A549 (cell line): ENCODE measurements around the gene PLA1A. TPM values are rescaled to one million over a fixed set of nuclear protein-coding genes. Genes with fewer than 3 reads are reported as not detected.

Experiments used
- ATAC-seq, 2 experiments: fragments of 200-7000 bp in 1 of 2; fragments of >200 bp in 1 of 2; cut with Nextera tagmentation in 1 of 2; cut with Tn5 transposase in 1 of 2; 3 replicates each; pipeline versions ENCODE4 v1.8.0 to v1.9.1; 2018 to 2020; ENCODE audit warnings: mild to moderate bottlenecking in 1 of 2, moderate library complexity in 1 of 2
- CTCF ChIA-PET: fragments of 300-600 bp; sonication (Branson Sonifier 250); formaldehyde crosslinking; extraction: SDS; loops from one replicate; lab custom pipeline; 2021; ENCODE audit warnings: antibody characterized with exemption, inconsistent platforms; lab: Yijun Ruan, JAX
- POLR2A ChIA-PET: fragments of 350-600 bp; formaldehyde crosslinking; extraction: SDS; loops from one replicate; lab custom pipeline; 2021; ENCODE audit warnings: antibody characterized with exemption, inconsistent platforms; lab: Yijun Ruan, JAX
- DNase-seq, 2 experiments: peaks; one replicate each; pipeline versions ENCODE4 v3.0.0 to v3.0.0-alpha.2; 2011 to 2016; ENCODE audit warnings: low read depth in 1 of 2, low spot score in 1 of 2
- FAIRE-seq: peaks from 2 replicates; lab custom pipeline; 2011; peaks lifted over from hg19 to GRCh38; lab: Jason Lieb, UNC
- H3K27ac ChIP-seq, 2 experiments: fragments of >200 bp; sonication (Bioruptor Twin); formaldehyde crosslinking; 3 replicates each; pipeline ENCODE4 v1.5.1; 2016 to 2017
- H3K4me1 ChIP-seq: fragments of >200 bp; sonication (Bioruptor Twin); formaldehyde crosslinking; 3 replicates; pipeline ENCODE4 v1.6.1; 2016
- H3K4me2 ChIP-seq: fragments of >200 bp; sonication (Bioruptor Twin); formaldehyde crosslinking; 3 replicates; pipeline ENCODE4 v1.6.1; 2016
- H3K4me3 ChIP-seq: fragments of >200 bp; sonication (Bioruptor Twin); formaldehyde crosslinking; 3 replicates; pipeline ENCODE4 v1.5.1; 2016
- H3K9me3 ChIP-seq: fragments of >200 bp; sonication (Bioruptor Twin); formaldehyde crosslinking; 3 replicates; pipeline ENCODE4 v1.6.1; 2016
- ATOH8 ChIP-seq: fragments of 250-450 bp; sonication (Bioruptor Pico); IDR thresholded peaks from 2 replicates; pipeline ENCODE4 v1.5.0; 2020; ENCODE audit warnings: low read depth, mild to moderate bottlenecking, moderate library complexity
- CHD2 ChIP-seq: fragments of 150-350 bp; IDR thresholded peaks from 2 replicates; pipeline ENCODE4 v1.6.1; 2014; ENCODE audit warnings: low read length; ENCODE audit not compliant: partially characterized antibody
- EHF ChIP-seq: fragments of 250-450 bp; sonication (Bioruptor Pico); IDR thresholded peaks from 2 replicates; pipeline ENCODE4 v1.5.0; 2020; ENCODE audit warnings: mild to moderate bottlenecking
- EHMT2 ChIP-seq: fragments of 200-600 bp; sonication (generic); IDR thresholded peaks from 2 replicates; pipeline ENCODE4 v1.6.1; 2016; ENCODE audit warnings: antibody characterized with exemption, low read depth, mild to moderate bottlenecking, moderate library complexity
- EP300 ChIP-seq, 2 experiments: fragments of >200 bp; sonication (Bioruptor Twin); formaldehyde crosslinking; IDR thresholded peaks; 2 replicates in 1 of 2; 3 replicates in 1 of 2; pipeline ENCODE4 v1.6.1; 2016 to 2017
- HOXB5 ChIP-seq: fragments of 250-450 bp; sonication (Bioruptor Pico); IDR thresholded peaks from 2 replicates; pipeline ENCODE4 v1.5.0; 2020; ENCODE audit warnings: mild to moderate bottlenecking, moderate library complexity
- JUN ChIP-seq, 2 experiments: fragments of >200 bp; sonication (Bioruptor Twin); formaldehyde crosslinking; IDR thresholded peaks; 2 replicates in 1 of 2; 3 replicates in 1 of 2; pipeline ENCODE4 v1.6.1; 2016 to 2017
- JUNB ChIP-seq: fragments of >200 bp; sonication (Bioruptor Twin); formaldehyde crosslinking; IDR thresholded peaks from 2 replicates; pipeline ENCODE4 v1.6.1; 2016
- KDM1A ChIP-seq: fragments of 200-600 bp; sonication (generic); IDR thresholded peaks from 2 replicates; pipeline ENCODE4 v1.6.1; 2016; ENCODE audit warnings: low read depth, mild to moderate bottlenecking
- KDM5A ChIP-seq: fragments of 200-600 bp; sonication (generic); IDR thresholded peaks from 2 replicates; pipeline ENCODE4 v1.6.1; 2016; ENCODE audit warnings: antibody characterized with exemption, mild to moderate bottlenecking
- NFE2L2 ChIP-seq: fragments of 150-350 bp; conservative IDR thresholded peaks from 2 replicates; pipeline ENCODE4 v1.6.1; 2014; ENCODE audit warnings: low read length
- POLR2A ChIP-seq: IDR thresholded peaks from 2 replicates; pipeline ENCODE4 v1.6.1; 2012; ENCODE audit warnings: mild to moderate bottlenecking, low read length
- POLR2AphosphoS2 ChIP-seq: conservative IDR thresholded peaks from 2 replicates; pipeline ENCODE4 v1.6.1; 2012; ENCODE audit warnings: low read length, improper control_type of control experiment, inconsistent platforms
- RARB ChIP-seq: fragments of 250-450 bp; sonication (Bioruptor Pico); IDR thresholded peaks from 2 replicates; pipeline ENCODE4 v1.8.0; 2021; ENCODE audit warnings: mild to moderate bottlenecking, moderate library complexity
- SMC3 ChIP-seq: fragments of >200 bp; sonication (Bioruptor Twin); formaldehyde crosslinking; IDR thresholded peaks from 3 replicates; pipeline ENCODE4 v1.6.1; 2018; ENCODE audit warnings: inconsistent platforms
- TP53 ChIP-seq: fragments of 250-450 bp; sonication (Bioruptor Pico); IDR thresholded peaks from 2 replicates; pipeline ENCODE4 v1.5.0; 2021; ENCODE audit warnings: mild to moderate bottlenecking, moderate library complexity
- ZC3H11A ChIP-seq: fragments of 450-650 bp; IDR thresholded peaks from 2 replicates; pipeline ENCODE4 v1.6.1; 2014; ENCODE audit warnings: antibody characterized with exemption, mild to moderate bottlenecking
- ZSCAN20 ChIP-seq: fragments of 250-450 bp; sonication (Bioruptor Pico); IDR thresholded peaks from 2 replicates; pipeline ENCODE4 v1.8.0; 2022; ENCODE audit warnings: mild to moderate bottlenecking, moderate library complexity
- polyA plus RNA-seq, 4 experiments: library from polyadenylated mRNA; depleted of rRNA in 3 of 4; stranded (reverse); fragments of >200 nt; fragmentation: RNase III in 1 of 4; extraction: RNeasy Plus Mini Kit Qiagen cat#74134 plus additional on column Dnase treatment in 1 of 4; gene quantifications; 2 replicates in 3 of 4; 3 replicates in 1 of 4; pipeline ENCODE4 v1.2.3, GENCODE V29; 2011 to 2017
- TF ChIP-seq, protein P1 (sequence below): IDR thresholded peaks from 2 replicates; pipeline ENCODE4 v1.6.1; 2012
- TF ChIP-seq, protein P2 (sequence below): fragments of >200 bp; sonication (Bioruptor Twin); formaldehyde crosslinking; IDR thresholded peaks from 2 replicates; pipeline ENCODE4 v1.6.1; 2016
- TF ChIP-seq, protein P3 (sequence below): fragments of 450-650 bp; IDR thresholded peaks from 2 replicates; pipeline ENCODE4 v1.6.1; 2014; ENCODE audit warnings: antibody characterized with exemption
- TF ChIP-seq, protein P4 (sequence below): fragments of 200-600 bp; sonication (generic); IDR thresholded peaks from 2 replicates; pipeline ENCODE4 v1.6.1; 2016; ENCODE audit warnings: antibody characterized with exemption, mild to moderate bottlenecking, moderate library complexity
- TF ChIP-seq, protein P5 (sequence below): fragments of >200 bp; sonication (Bioruptor Twin); formaldehyde crosslinking; IDR thresholded peaks from 3 replicates; pipeline ENCODE4 v1.6.1; 2016

PLA1A gene
- polyA plus RNA-seq, 2 of the 4 experiments (the other 2 are of a cell fraction) = 0.17 to 0.18 TPM

- TF ChIP-seq ATOH8 (CRISPR knock-in tag) (no peak), HOXB5 (CRISPR knock-in tag) (no peak), KDM1A (no peak), ZC3H11A (no peak), ZSCAN20 (CRISPR knock-in tag) (no peak)
- TF ChIP-seq, protein P1, sequence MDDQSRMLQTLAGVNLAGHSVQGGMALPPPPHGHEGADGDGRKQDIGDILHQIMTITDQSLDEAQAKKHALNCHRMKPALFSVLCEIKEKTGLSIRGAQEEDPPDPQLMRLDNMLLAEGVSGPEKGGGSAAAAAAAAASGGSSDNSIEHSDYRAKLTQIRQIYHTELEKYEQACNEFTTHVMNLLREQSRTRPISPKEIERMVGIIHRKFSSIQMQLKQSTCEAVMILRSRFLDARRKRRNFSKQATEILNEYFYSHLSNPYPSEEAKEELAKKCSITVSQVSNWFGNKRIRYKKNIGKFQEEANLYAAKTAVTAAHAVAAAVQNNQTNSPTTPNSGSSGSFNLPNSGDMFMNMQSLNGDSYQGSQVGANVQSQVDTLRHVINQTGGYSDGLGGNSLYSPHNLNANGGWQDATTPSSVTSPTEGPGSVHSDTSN = no peak
Observed at GRCh38 chr3:119571688-119572087, 26.0 kb upstream of the PLA1A start (continued).

GRCh38 chr3:119575507-119575906 lies 22.2 kb upstream of the PLA1A start:
- DNase-seq (no peak), FAIRE-seq (no peak), ATAC-seq (no peak)
- no peaks in the 10 kb centered on the region for H3K9me3 ChIP-seq
- no peak overlapping the region for H3K4me2 ChIP-seq
- H3K27ac ChIP-seq = no peak overlapping the region
- ChIA-PET CTCF (no interaction called here), POLR2A (no interaction called here)
- H3K4me3 ChIP-seq = no peak overlapping the region
- TF ChIP-seq RARB (CRISPR knock-in tag) (no peak), CHD2 (no peak), JUN (IDR thresholded peaks at IDR 0.05) (no peak), SMC3 (no peak), JUNB (no peak), EP300 (IDR thresholded peaks at IDR 0.05) (no peak), EHMT2 (no peak), KDM5A (no peak), ZC3H11A (no peak), TP53 (CRISPR knock-in tag) (no peak), NFE2L2 (no peak), POLR2AphosphoS2 (no peak), EHF (CRISPR knock-in tag) (no peak), POLR2A (no peak)
- TF ChIP-seq, protein P1 = no peak
- TF ChIP-seq, protein P2, sequence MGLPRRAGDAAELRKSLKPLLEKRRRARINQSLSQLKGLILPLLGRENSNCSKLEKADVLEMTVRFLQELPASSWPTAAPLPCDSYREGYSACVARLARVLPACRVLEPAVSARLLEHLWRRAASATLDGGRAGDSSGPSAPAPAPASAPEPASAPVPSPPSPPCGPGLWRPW = no peak
- TF ChIP-seq, protein P3, sequence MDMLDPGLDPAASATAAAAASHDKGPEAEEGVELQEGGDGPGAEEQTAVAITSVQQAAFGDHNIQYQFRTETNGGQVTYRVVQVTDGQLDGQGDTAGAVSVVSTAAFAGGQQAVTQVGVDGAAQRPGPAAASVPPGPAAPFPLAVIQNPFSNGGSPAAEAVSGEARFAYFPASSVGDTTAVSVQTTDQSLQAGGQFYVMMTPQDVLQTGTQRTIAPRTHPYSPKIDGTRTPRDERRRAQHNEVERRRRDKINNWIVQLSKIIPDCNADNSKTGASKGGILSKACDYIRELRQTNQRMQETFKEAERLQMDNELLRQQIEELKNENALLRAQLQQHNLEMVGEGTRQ = no peak
- TF ChIP-seq, protein P4, sequence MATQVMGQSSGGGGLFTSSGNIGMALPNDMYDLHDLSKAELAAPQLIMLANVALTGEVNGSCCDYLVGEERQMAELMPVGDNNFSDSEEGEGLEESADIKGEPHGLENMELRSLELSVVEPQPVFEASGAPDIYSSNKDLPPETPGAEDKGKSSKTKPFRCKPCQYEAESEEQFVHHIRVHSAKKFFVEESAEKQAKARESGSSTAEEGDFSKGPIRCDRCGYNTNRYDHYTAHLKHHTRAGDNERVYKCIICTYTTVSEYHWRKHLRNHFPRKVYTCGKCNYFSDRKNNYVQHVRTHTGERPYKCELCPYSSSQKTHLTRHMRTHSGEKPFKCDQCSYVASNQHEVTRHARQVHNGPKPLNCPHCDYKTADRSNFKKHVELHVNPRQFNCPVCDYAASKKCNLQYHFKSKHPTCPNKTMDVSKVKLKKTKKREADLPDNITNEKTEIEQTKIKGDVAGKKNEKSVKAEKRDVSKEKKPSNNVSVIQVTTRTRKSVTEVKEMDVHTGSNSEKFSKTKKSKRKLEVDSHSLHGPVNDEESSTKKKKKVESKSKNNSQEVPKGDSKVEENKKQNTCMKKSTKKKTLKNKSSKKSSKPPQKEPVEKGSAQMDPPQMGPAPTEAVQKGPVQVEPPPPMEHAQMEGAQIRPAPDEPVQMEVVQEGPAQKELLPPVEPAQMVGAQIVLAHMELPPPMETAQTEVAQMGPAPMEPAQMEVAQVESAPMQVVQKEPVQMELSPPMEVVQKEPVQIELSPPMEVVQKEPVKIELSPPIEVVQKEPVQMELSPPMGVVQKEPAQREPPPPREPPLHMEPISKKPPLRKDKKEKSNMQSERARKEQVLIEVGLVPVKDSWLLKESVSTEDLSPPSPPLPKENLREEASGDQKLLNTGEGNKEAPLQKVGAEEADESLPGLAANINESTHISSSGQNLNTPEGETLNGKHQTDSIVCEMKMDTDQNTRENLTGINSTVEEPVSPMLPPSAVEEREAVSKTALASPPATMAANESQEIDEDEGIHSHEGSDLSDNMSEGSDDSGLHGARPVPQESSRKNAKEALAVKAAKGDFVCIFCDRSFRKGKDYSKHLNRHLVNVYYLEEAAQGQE = no peak
- TF ChIP-seq, protein P5, sequence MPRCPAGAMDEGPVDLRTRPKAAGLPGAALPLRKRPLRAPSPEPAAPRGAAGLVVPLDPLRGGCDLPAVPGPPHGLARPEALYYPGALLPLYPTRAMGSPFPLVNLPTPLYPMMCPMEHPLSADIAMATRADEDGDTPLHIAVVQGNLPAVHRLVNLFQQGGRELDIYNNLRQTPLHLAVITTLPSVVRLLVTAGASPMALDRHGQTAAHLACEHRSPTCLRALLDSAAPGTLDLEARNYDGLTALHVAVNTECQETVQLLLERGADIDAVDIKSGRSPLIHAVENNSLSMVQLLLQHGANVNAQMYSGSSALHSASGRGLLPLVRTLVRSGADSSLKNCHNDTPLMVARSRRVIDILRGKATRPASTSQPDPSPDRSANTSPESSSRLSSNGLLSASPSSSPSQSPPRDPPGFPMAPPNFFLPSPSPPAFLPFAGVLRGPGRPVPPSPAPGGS = no peak
- peaks cover 9% of the 10 kb centered on the region; the same call in 1 of the 3 replicates for H3K4me1 ChIP-seq
